K562 (cell line): ENCODE measurements around the gene BACE2. TPM values are rescaled to one million over a fixed set of nuclear protein-coding genes. Genes with fewer than 3 reads are reported as not detected.

ENCODE experiments used
- ATAC-seq: fragments of 200-7000 bp; cut with Tn5 transposase; 3 replicates; pipeline ENCODE4 v1.9.1; 2020; ENCODE audit warnings: moderate library complexity
- BruUV-seq: library from RNA; stranded (reverse); fragments of 400-500 nt; replicated peaks from 2 replicates; lab custom pipeline; 2021; lab: Mats Ljungman, UMichigan
- CTCF ChIA-PET: fragments of 300-600 bp; formaldehyde crosslinking; extraction: SDS; loops from one replicate; lab custom pipeline; 2021; ENCODE audit warnings: low intra/inter-chr PET ratio; lab: Yijun Ruan, JAX
- POLR2A ChIA-PET: fragments of 300-600, 350-650 bp; sonication (Branson Sonifier 250); formaldehyde crosslinking; extraction: SDS; loops from one replicate; lab custom pipeline; 2021; ENCODE audit warnings: antibody characterized with exemption, inconsistent platforms; lab: Yijun Ruan, JAX
- DNase-seq, 4 experiments: peaks; one replicate each; pipeline versions ENCODE4 v3.0.0 to v3.0.0-alpha.2; 2011 to 2018; ENCODE audit warnings: low spot score in 3 of 4, mixed read lengths in 3 of 4; ENCODE audit errors: extremely low read depth in 1 of 4
- FAIRE-seq: peaks from 2 replicates; lab custom pipeline; 2011; peaks lifted over from hg19 to GRCh38; lab: Jason Lieb, UNC
- H2AFZ ChIP-seq: 2 replicates; pipeline ENCODE4 v1.6.0; 2011; ENCODE audit warnings: low read depth, low read length, control low read depth, inconsistent platforms
- H3K27ac ChIP-seq: fragments of 200-600 bp; 3 replicates; pipeline ENCODE4 v1.8.0; 2011; ENCODE audit warnings: low read depth, mild to moderate bottlenecking, control low read depth, inconsistent platforms, low read length, moderate library complexity, mixed read lengths; ENCODE audit errors: extremely low read depth
- H3K27me3 ChIP-seq, 2 experiments: fragments of 300-600 bp in 1 of 2; 2 replicates in 1 of 2; 3 replicates in 1 of 2; pipeline versions ENCODE4 v1.6.0 to v1.8.0; 2011; ENCODE audit warnings: inconsistent platforms in 2 of 2, low read length in 2 of 2, mild to moderate bottlenecking in 1 of 2, mixed read lengths in 1 of 2, moderate library complexity in 1 of 2; ENCODE audit not compliant: control insufficient read depth in 2 of 2, insufficient read depth in 2 of 2
- H3K36me3 ChIP-seq: fragments of 300-600 bp; 3 replicates; pipeline ENCODE4 v1.8.0; 2011; ENCODE audit warnings: mild to moderate bottlenecking, low read length, inconsistent platforms; ENCODE audit not compliant: control insufficient read depth, insufficient read depth
- H3K4me1 ChIP-seq, 2 experiments: fragments of 200-600 bp in 1 of 2; replicated peaks in 1 of 2; 2 replicates in 1 of 2; 3 replicates in 1 of 2; pipeline versions ENCODE4 v1.5.1 to v1.8.0; 2011; ENCODE audit warnings: inconsistent platforms in 2 of 2, low read length in 2 of 2, mild to moderate bottlenecking in 1 of 2, mixed read lengths in 1 of 2, moderate library complexity in 1 of 2; ENCODE audit not compliant: control insufficient read depth in 2 of 2, insufficient read depth in 2 of 2
- H3K4me2 ChIP-seq: 2 replicates; pipeline ENCODE4 v1.6.1; 2011; ENCODE audit warnings: low read length, control low read depth, inconsistent platforms, mixed read lengths; ENCODE audit not compliant: insufficient read depth
- H3K4me3 ChIP-seq: fragments of 200-600 bp; sonication (generic), shearing (Covaris generic); 2 replicates; pipeline ENCODE4 v1.5.1; 2016; ENCODE audit warnings: control low read depth, inconsistent platforms
- H3K79me2 ChIP-seq: fragments of 200-600 bp; 3 replicates; pipeline ENCODE4 v1.8.0; 2011; ENCODE audit warnings: low read length, inconsistent platforms; ENCODE audit not compliant: control insufficient read depth, insufficient read depth
- H3K9ac ChIP-seq, 2 experiments: 2 replicates each; pipeline versions ENCODE4 v1.6.0 to v1.6.1; 2011; ENCODE audit warnings: low read depth in 2 of 2, low read length in 2 of 2, control low read depth in 1 of 2, inconsistent platforms in 1 of 2, mild to moderate bottlenecking in 1 of 2, mixed read lengths in 1 of 2; ENCODE audit not compliant: insufficient read depth in 1 of 2
- H3K9me1 ChIP-seq: one replicate; pipeline ENCODE4 v1.6.0; 2011; ENCODE audit warnings: inconsistent platforms, mild to moderate bottlenecking, low read length, moderate library complexity; ENCODE audit not compliant: control insufficient read depth, insufficient read depth
- H3K9me3 ChIP-seq: replicated peaks from 2 replicates; pipeline ENCODE4 v1.5.1; 2011; ENCODE audit warnings: low read depth, low read length, inconsistent platforms; ENCODE audit not compliant: control insufficient read depth, insufficient read depth
- H4K20me1 ChIP-seq: replicated peaks from 2 replicates; pipeline ENCODE4 v1.6.1; 2011; ENCODE audit warnings: low read length, inconsistent platforms, mixed read lengths; ENCODE audit not compliant: control insufficient read depth, insufficient read depth
- HLTF ChIP-seq: fragments of 450-650 bp; IDR thresholded peaks from 2 replicates; pipeline ENCODE4 v1.6.1; 2016
- HNRNPUL1 ChIP-seq: fragments of 200-400 bp; formaldehyde crosslinking; IDR thresholded peaks from 2 replicates; pipeline ENCODE4 v1.6.1; 2017; ENCODE audit warnings: low read length
- IFI16 ChIP-seq: fragments of 250-450 bp; sonication (Bioruptor Pico); IDR thresholded peaks from 2 replicates; pipeline ENCODE4 v2.1.2; 2022; ENCODE audit warnings: mild to moderate bottlenecking, inconsistent platforms
- ILF3 ChIP-seq: fragments of 450-650 bp; IDR thresholded peaks from 2 replicates; pipeline ENCODE4 v1.6.1; 2018; ENCODE audit warnings: antibody characterized with exemption, mild to moderate bottlenecking, moderate library complexity, borderline replicate concordance
- KLF10 ChIP-seq: fragments of 250-450 bp; sonication (Bioruptor Pico); IDR thresholded peaks from 2 replicates; pipeline ENCODE4 v1.6.1; 2021; ENCODE audit warnings: matching md5 sums
- SUPT5H ChIP-seq: fragments of 450-650 bp; IDR thresholded peaks from 2 replicates; pipeline ENCODE4 v1.6.1; 2016
- TBL1XR1 ChIP-seq, 2 experiments: IDR thresholded peaks; 2 replicates each; pipeline ENCODE4 v1.6.1; 2012; ENCODE audit warnings: improper control_type of control experiment in 2 of 2, low read length in 2 of 2, mild to moderate bottlenecking in 1 of 2
- ZKSCAN3 ChIP-seq: fragments of 250-450 bp; sonication (Bioruptor Pico); IDR thresholded peaks from 2 replicates; pipeline ENCODE4 v1.4.0; 2020
- ZSCAN32 ChIP-seq: fragments of 450-650 bp; formaldehyde crosslinking; IDR thresholded peaks from 2 replicates; pipeline ENCODE4 v1.4.0; 2020; ENCODE audit warnings: mild to moderate bottlenecking, moderate library complexity
- WGBS: fragments of 100-300 bp; shearing (Covaris generic); methylation state at CpG from one replicate; pipeline ENCODE4 v1.1.6; 2016; ENCODE audit warnings: low coverage, mixed read lengths; ENCODE audit not compliant: insufficient coverage; ENCODE audit errors: missing lambda C conversion rate; 5-methylcytosine and 5-hydroxymethylcytosine counted together
- in situ Hi-C: fragments of 300-500 bp; cut with MboI; formaldehyde crosslinking; loops from 4 replicates; pipeline ENCODE4 v1.15.0; 2018; ENCODE audit warnings: inconsistent platforms, mixed read lengths
- intact Hi-C: fragments of 100-400 bp; cut with micrococcal nuclease; formaldehyde crosslinking; loops from 2 replicates; pipeline ENCODE4 v1.14.2; 2022
- polyA plus RNA-seq, 8 experiments: library from polyadenylated mRNA; depleted of rRNA in 4 of 8; stranded (reverse) in 5 of 8; unstranded in 3 of 8; fragments of >200 nt; fragmentation: Nextera tagmentation in 2 of 8; fragmentation: Illumina TruSeq in 1 of 8; extraction: Ambion mirVana in 2 of 8; extraction: Trizol in 1 of 8; gene quantifications; 2 replicates each; pipeline versions ENCODE4 v1.2.1 to v1.2.3, GENCODE V29; 2011 to 2014; ENCODE audit warnings: inconsistent platforms in 1 of 8, missing spikeins in 1 of 8
- total RNA-seq, 7 experiments: library from RNA; depleted of rRNA in 6 of 7; stranded (reverse); fragments of >200 nt in 6 of 7; fragmentation: Illumina TruSeq in 2 of 7; extraction: Trizol in 2 of 7; gene quantifications; 2 replicates each; pipeline versions ENCODE4 v1.2.1 to v1.2.3, GENCODE V29; 2011 to 2021; ENCODE audit warnings: low replicate concordance in 1 of 7
- TF ChIP-seq, protein P1 (sequence below): fragments of 250-450 bp; sonication (Bioruptor Pico); IDR thresholded peaks from 2 replicates; pipeline ENCODE4 v1.4.0; 2020; ENCODE audit warnings: borderline replicate concordance
- TF ChIP-seq, protein P2 (sequence below), 2 experiments: fragments of 450-650 bp; IDR thresholded peaks; 2 replicates each; pipeline ENCODE4 v1.6.1; 2016
- TF ChIP-seq, protein P3 (sequence below): fragments of 250-450 bp; sonication (Bioruptor Pico); IDR thresholded peaks from 2 replicates; pipeline ENCODE4 v1.5.0; 2020; ENCODE audit warnings: mild to moderate bottlenecking, borderline replicate concordance

The BACE2 gene
- total and polyA plus RNA-seq, 9 of the 15 experiments (the other 6 are each of a cell fraction or from before 2014, with no cell fraction given), result 0.05 to 0.24 (median 0.15) TPM; not detected in 2

DNA sequence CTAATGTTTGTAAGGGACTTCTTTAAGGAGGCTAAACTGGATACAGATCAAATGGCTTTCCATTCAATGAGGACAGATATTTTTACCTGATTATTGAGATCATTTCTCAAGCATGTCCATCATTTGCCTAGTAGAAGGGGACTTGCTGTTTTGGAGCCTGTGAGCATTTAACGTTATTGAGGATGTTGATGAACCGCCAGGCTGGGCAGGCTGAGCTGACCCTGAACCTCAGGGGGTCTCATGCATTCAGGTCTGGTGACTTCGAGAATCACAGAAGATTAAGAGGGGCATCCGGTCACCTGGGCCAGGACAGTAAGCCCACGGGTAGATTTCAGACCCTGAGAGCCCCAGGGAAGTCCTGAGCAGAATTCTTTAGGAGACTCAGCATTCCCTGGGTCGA is 63.1 kb downstream of the BACE2 start:
- ChIA-PET CTCF (no interaction called here), POLR2A (interaction anchor here (1.0 kb wide), 1 partner anchor 21 kb away, joined by 3 read pairs; no protein-coding TSS in a partner anchor)
- intact Hi-C loops, result no loop called here
- in situ Hi-C loops, result no loop called here
- ATAC-seq (no peak), FAIRE-seq (no peak), DNase-seq (no peak)
- no peak overlapping the region for H2AFZ ChIP-seq
- 2% methylated on average over 6 of the region's 6 CpGs for WGBS
- peaks cover 0 to under 1% of the 10 kb centered on the region in 2 experiments; a peak in 1 of 5 replicates for H3K27me3 ChIP-seq
- H4K20me1 ChIP-seq, result no peaks in the 10 kb centered on the region
- no peaks in the 10 kb centered on the region; a peak in 1 of 5 replicates for H3K4me1 ChIP-seq
- no peaks in the 10 kb centered on the region for H3K36me3 ChIP-seq
- no peak overlapping the region for H3K4me2 ChIP-seq
- no peaks in the 10 kb centered on the region for H3K9me3 ChIP-seq
- H3K9ac ChIP-seq, result no peak overlapping the region
- TF ChIP-seq ZKSCAN3 (CRISPR knock-in tag), result no peak
- no peak for TF ChIP-seq TBL1XR1 (IDR thresholded peaks at IDR 0.05; ENCODE audit: low read length in 2 of 2)
- no peak for TF ChIP-seq KLF10
- no peak for TF ChIP-seq ZSCAN32 (CRISPR knock-in tag)
- no peak for TF ChIP-seq HNRNPUL1
- no peak for TF ChIP-seq SUPT5H
- no peak for TF ChIP-seq IFI16 (CRISPR knock-in tag)
- no peak for TF ChIP-seq ILF3
- TF ChIP-seq, protein P1, sequence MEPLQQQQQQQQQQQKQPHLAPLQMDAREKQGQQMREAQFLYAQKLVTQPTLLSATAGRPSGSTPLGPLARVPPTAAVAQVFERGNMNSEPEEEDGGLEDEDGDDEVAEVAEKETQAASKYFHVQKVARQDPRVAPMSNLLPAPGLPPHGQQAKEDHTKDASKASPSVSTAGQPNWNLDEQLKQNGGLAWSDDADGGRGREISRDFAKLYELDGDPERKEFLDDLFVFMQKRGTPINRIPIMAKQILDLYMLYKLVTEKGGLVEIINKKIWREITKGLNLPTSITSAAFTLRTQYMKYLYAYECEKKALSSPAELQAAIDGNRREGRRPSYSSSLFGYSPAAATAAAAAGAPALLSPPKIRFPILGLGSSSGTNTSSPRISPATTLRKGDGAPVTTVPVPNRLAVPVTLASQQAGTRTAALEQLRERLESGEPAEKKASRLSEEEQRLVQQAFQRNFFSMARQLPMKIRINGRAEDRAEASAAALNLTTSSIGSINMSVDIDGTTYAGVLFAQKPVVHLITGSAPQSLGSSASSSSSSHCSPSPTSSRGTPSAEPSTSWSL (CRISPR knock-in tag), result no peak
- TF ChIP-seq, protein P2, sequence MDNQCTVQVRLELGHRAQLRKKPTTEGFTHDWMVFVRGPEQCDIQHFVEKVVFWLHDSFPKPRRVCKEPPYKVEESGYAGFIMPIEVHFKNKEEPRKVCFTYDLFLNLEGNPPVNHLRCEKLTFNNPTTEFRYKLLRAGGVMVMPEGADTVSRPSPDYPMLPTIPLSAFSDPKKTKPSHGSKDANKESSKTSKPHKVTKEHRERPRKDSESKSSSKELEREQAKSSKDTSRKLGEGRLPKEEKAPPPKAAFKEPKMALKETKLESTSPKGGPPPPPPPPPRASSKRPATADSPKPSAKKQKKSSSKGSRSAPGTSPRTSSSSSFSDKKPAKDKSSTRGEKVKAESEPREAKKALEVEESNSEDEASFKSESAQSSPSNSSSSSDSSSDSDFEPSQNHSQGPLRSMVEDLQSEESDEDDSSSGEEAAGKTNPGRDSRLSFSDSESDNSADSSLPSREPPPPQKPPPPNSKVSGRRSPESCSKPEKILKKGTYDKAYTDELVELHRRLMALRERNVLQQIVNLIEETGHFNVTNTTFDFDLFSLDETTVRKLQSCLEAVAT (IDR thresholded peaks at IDR 0.05), result no peak
- TF ChIP-seq HLTF, result no peak
- TF ChIP-seq, protein P3, sequence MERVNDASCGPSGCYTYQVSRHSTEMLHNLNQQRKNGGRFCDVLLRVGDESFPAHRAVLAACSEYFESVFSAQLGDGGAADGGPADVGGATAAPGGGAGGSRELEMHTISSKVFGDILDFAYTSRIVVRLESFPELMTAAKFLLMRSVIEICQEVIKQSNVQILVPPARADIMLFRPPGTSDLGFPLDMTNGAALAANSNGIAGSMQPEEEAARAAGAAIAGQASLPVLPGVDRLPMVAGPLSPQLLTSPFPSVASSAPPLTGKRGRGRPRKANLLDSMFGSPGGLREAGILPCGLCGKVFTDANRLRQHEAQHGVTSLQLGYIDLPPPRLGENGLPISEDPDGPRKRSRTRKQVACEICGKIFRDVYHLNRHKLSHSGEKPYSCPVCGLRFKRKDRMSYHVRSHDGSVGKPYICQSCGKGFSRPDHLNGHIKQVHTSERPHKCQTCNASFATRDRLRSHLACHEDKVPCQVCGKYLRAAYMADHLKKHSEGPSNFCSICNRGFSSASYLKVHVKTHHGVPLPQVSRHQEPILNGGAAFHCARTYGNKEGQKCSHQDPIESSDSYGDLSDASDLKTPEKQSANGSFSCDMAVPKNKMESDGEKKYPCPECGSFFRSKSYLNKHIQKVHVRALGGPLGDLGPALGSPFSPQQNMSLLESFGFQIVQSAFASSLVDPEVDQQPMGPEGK (CRISPR knock-in tag), result no peak
- H3K9me1 ChIP-seq, result no peaks in the 10 kb centered on the region
- no peak overlapping the region for H3K4me3 ChIP-seq
- H3K27ac ChIP-seq, result no peak overlapping the region
- no TSS peak for BruUV-seq
- no peaks in the 10 kb centered on the region for H3K79me2 ChIP-seq
